NCI-H2196 treated with DMSO at 0.1 percent for 48 hours (cell line): Measurements from ENCODE around the gene NME9.

Source experiments
- DNase-seq: peaks from one replicate; lab custom pipeline; 2025; ENCODE audit not compliant: unreplicated experiment; lab: John Stamatoyannopoulos, UW

The NME9 gene

GRCh38 chr3:138284957-138285477, 44.6 kb downstream of the NME9 start:
- DNase-seq, result no peak

- no peak for DNase-seq
Measured at GRCh38 chr3:138284079-138284478, 45.6 kb downstream of the NME9 start.

GRCh38 chr3:138282836-138283235, 46.8 kb downstream of the NME9 start:
- no peak for DNase-seq

GRCh38 chr3:138281561-138281960, 48.1 kb downstream of the NME9 start:
- no peak for DNase-seq

- no peak for DNase-seq
Measured at GRCh38 chr3:138271189-138271794, 58.4 kb downstream of the NME9 start.

GRCh38 chr3:138270245-138270644, 59.4 kb downstream of the NME9 start:
- no peak for DNase-seq

- no peak for DNase-seq
Measured at GRCh38 chr3:138267083-138267482, 62.6 kb downstream of the NME9 start.

- DNase-seq, result no peak
Measured at GRCh38 chr3:138265745-138266144, 63.9 kb downstream of the NME9 start.

- no peak for DNase-seq
Measured at GRCh38 chr3:138263104-138263503, 66.5 kb downstream of the NME9 start.

GRCh38 chr3:138260611-138261010, 69.0 kb downstream of the NME9 start:
- DNase-seq, result no peak

GRCh38 chr3:138259126-138259525, 70.5 kb downstream of the NME9 start:
- no peak for DNase-seq

- no peak for DNase-seq
Measured at GRCh38 chr3:138257986-138258385, 71.7 kb downstream of the NME9 start.

GRCh38 chr3:138256022-138256421, 73.6 kb downstream of the NME9 start:
- DNase-seq, result no peak

GRCh38 chr3:138254216-138254615, 75.4 kb downstream of the NME9 start:
- DNase-seq, result no peak

GRCh38 chr3:138253609-138254008, 76.0 kb downstream of the NME9 start:
- no peak for DNase-seq
